Tibial artery (tissue), 4 donors: ENCODE results near the gene GZMM.

Experiments used
- DNase-seq, 2 donors: peaks; one replicate each; pipeline ENCODE4 v3.0.0-alpha.2; 2019
- H3K27ac ChIP-seq, 2 donors: fragments of 200-600 bp; sonication (generic) in 1 of 2; 1 replicate in 1 of 2; 2 replicates in 1 of 2; pipeline ENCODE4 v1.5.1; 2018 to 2019; ENCODE audit warnings: mild to moderate bottlenecking in 1 of 2
- H3K27me3 ChIP-seq, 2 donors: fragments of 200-600 bp; sonication (generic) in 1 of 2; one replicate each; pipeline versions ENCODE4 v1.5.1 to v1.6.0; 2016 to 2019
- H3K36me3 ChIP-seq, 3 donors: fragments of 200-600 bp; sonication (generic) in 2 of 3; one replicate each; pipeline ENCODE4 v1.5.1; 2016 to 2019; ENCODE audit warnings: mild to moderate bottlenecking in 2 of 3
- H3K4me1 ChIP-seq, 4 donors: fragments of 200-600 bp; sonication (generic) in 2 of 4; 1 replicate in 3 of 4; 2 replicates in 1 of 4; pipeline ENCODE4 v1.5.1; 2016 to 2019
- H3K4me3 ChIP-seq, 2 donors: fragments of 200-600 bp; sonication (generic) in 1 of 2; 1 replicate in 1 of 2; 2 replicates in 1 of 2; pipeline ENCODE4 v1.5.1; 2018 to 2019; ENCODE audit warnings: mild to moderate bottlenecking in 2 of 2
- H3K9me3 ChIP-seq, 3 donors: fragments of 200-600 bp; sonication (generic) in 1 of 3; one replicate each; pipeline ENCODE4 v1.5.1; 2016 to 2019
- CTCF ChIP-seq, 2 experiments: fragments of 200-600 bp in 1 of 2; fragments of 450-650 bp in 1 of 2; IDR thresholded peaks; one replicate each; pipeline ENCODE4 v1.5.1; 2017 to 2019; ENCODE audit warnings: antibody characterized with exemption in 2 of 2, mild to moderate bottlenecking in 1 of 2, moderate library complexity in 1 of 2
- intact Hi-C: fragments of 100-400 bp; cut with DNase I; formaldehyde crosslinking; loops from one replicate; pipeline ENCODE4 v1.15.0; 2023; ENCODE audit warnings: low total_unique reads

GZMM gene

GRCh38 chr19:513368-514165 lies 30.3 kb upstream of the GZMM start:
- Histone ChIP-seq H3K9me3 (no peaks in the 10 kb centered on the region), H3K36me3 (peaks cover 0 to 9% (median 0%) of the 10 kb centered on the region in 3 donors), H3K4me1 (peaks cover 0 to 5% (median 3%) of the 10 kb centered on the region in 4 donors), H3K27me3 (no peaks in the 10 kb centered on the region), H3K4me3 (no peak overlapping the region), H3K27ac (no peak overlapping the region)
- no peak for DNase-seq
- TF ChIP-seq CTCF (IDR thresholded peaks at IDR 0.05) = no peak
- intact Hi-C loops = no loop called here

- TF ChIP-seq CTCF (IDR thresholded peaks at IDR 0.05) = no peak
- Histone ChIP-seq H3K36me3 (peaks cover 0 to 12% (median 0%) of the 10 kb centered on the region in 3 donors), H3K27me3 (no peaks in the 10 kb centered on the region), H3K4me3 (no peak overlapping the region), H3K9me3 (no peaks in the 10 kb centered on the region), H3K27ac (no peak overlapping the region), H3K4me1 (no peaks in the 10 kb centered on the region)
- no peak for DNase-seq
- intact Hi-C loops = no loop called here
These were observed 29.6 kb upstream of the GZMM start for GRCh38 chr19:514166-514663.

- no peaks in the 10 kb centered on the region for H3K9me3 ChIP-seq
- no peak for DNase-seq
- peaks cover 0 to 26% (median 8%) of the 10 kb centered on the region in 3 donors for H3K36me3 ChIP-seq
- no peak overlapping the region for H3K27ac ChIP-seq
- no peak overlapping the region for H3K4me3 ChIP-seq
- intact Hi-C loops = no loop called here
- H3K27me3 ChIP-seq = no peaks in the 10 kb centered on the region
- no peak for TF ChIP-seq CTCF (IDR thresholded peaks at IDR 0.05)
- H3K4me1 ChIP-seq = no peaks in the 10 kb centered on the region
These were observed 25.9 kb upstream of the GZMM start for GRCh38 chr19:517721-518597.

GRCh38 chr19:518598-519231 lies 25.1 kb upstream of the GZMM start:
- Histone ChIP-seq H3K36me3 (peaks cover 0 to 26% (median 8%) of the 10 kb centered on the region in 3 donors), H3K27ac (no peak overlapping the region), H3K4me3 (no peak overlapping the region), H3K4me1 (no peaks in the 10 kb centered on the region), H3K27me3 (no peaks in the 10 kb centered on the region), H3K9me3 (no peaks in the 10 kb centered on the region)
- TF ChIP-seq CTCF (IDR thresholded peaks at IDR 0.05) = no peak
- no peak for DNase-seq
- intact Hi-C loops = no loop called here

GRCh38 chr19:519449-519865 lies 24.4 kb upstream of the GZMM start:
- intact Hi-C loops = no loop called here
- peaks cover 0 to 3% of the 10 kb centered on the region in 2 donors for H3K27me3 ChIP-seq
- peaks cover 0 to 6% (median 5%) of the 10 kb centered on the region in 4 donors for H3K4me1 ChIP-seq
- no peak overlapping the region for H3K4me3 ChIP-seq
- H3K27ac ChIP-seq = no peak overlapping the region
- H3K9me3 ChIP-seq = no peaks in the 10 kb centered on the region
- H3K36me3 ChIP-seq = peaks cover 0 to 26% (median 8%) of the 10 kb centered on the region in 3 donors
- TF ChIP-seq CTCF (IDR thresholded peaks at IDR 0.05) = no peak
- DNase-seq = no peak
